Activated CD8-positive, alpha-beta memory T cell treated with anti-CD3 and anti-CD28 coated beads, Interleukin-2, amount 50 U/mL, for 4 hours (primary cell): ENCODE results near the gene RNF169.
"Not testable (repeated sequence)": the region's sequence is repeated elsewhere in the genome, so short reads cannot be mapped to it uniquely, and the experiment has no call there.

Experiments used
- DNase-seq: peaks from one replicate; pipeline ENCODE4 v3.0.0-alpha.2; 2020

The RNF169 gene

DNA sequence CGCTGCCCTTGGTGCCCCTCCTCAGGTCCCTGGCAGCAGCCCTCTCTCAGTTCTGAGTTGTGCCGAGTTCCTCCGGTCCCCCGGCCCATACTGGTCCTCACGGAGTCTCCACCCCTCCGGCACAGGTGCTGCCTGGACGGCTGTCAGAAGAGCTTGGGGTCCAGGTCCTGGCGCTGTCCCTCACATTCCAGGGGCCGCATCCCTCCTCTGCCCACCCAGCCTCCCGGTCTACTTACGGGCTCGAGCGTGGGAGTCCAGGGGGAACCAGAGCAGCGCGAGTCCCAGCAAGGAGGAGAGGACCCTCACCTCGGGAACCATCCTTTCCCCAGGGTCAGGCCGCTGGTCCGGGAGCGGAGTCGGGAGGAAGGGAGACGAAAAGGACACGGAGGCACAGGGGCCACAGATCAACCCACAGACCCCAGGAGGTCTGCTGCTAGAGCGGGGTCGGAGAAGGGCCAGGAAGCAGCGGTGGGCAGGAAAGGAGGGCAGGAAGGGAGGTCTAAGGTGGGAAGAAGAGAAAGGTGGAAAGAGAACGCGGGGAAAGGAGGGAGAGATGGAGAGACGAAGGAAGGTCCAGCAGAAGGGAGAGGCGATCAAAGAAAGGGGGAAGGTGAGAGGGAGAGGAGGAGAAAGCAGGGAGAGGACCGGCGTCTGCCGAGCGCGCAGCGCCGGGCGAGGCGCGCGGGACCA lies 17.9 kb upstream of the RNF169 start:
- no peak for DNase-seq

DNA sequence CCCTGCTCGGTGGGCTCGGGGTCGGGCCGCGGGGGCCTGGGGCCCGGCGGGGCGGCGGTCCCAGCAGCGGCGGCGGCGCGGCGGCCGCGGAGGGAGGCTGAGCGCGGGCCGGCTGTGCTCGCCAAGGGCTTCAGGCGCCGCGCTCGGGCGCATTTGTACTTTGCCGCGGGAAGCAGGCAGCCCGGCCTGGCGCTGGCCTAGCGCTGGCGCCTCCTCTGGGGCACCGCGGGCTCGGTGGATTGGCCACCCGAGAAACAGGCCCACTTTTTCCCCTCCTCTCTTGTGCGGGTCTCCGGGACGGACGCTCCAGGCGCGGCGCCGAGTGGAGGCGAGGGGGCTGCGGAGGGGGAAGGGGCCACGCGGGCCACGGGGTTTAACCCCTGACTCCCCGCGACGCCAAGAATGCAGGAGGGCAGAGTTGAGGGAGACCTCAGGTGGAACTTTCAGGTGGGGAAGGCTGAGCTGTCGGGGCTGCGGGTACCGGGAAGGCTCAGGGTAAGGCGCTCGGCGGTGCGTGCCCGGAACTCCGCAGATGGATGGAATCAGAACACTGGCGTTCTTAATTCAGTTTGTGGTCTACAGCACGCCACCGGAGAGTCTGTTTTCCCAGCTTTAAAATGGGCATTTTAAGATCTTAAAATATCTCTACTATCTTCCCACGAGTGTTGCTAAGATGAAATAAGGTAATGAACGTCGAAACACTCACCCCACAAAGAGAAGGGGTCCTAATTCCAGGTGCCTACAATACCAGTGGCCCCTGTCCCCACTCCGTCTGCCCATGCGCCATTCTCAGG lies 17.2 kb upstream of the RNF169 start, which contains the start of gene CHRDL2:
TSS of gene CHRDL2 (minus strand) at position 126 of the 794 bp plus-strand sequence. CDS start 538 bp downstream, outside the sequence.
- no peak for DNase-seq

DNA sequence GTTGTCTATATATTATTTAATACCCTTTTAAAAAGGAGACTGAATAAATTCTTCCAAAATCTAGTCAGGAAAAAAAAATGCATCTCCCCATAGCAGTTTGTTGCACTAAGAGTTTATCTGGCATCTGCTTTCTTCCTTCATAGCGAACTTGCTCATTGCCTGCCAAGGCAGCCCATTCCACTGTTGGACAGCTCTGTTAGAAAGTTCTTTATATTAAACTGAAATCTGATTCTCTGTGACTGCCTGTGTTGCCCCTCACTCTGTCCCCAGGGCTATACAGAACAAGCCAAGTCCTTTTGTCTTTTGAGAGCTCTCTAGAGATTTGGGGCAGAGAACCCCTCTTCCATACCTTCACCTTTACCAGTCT lies 14.1 kb upstream of the RNF169 start:
- no peak for DNase-seq

DNA sequence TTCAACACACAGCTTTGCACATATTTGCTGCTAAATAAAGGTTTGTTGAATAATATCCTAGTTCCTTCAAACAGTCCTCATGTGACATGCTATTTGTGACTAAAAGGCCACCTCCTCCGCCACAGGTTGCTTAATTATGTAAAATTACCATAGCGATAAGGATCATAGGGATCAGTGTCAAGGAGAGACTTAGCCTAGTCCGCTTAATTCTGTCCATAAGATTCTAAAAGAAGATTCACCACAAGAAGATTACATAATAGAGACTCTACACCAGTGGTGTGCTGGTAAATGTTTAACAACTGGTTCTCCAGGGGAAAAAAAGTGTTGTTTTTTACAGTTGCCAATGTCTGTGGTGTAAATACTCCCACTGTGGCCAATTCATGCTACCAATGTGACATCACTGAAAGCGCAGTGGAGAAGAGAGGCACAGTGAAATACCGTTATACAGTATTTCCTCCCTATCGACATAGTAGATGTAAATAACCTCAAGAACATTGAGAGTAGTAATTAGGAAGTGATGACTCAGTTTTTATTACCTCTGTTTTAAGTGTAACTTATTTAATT lies 13.2 kb upstream of the RNF169 start:
- DNase-seq: no peak

DNA sequence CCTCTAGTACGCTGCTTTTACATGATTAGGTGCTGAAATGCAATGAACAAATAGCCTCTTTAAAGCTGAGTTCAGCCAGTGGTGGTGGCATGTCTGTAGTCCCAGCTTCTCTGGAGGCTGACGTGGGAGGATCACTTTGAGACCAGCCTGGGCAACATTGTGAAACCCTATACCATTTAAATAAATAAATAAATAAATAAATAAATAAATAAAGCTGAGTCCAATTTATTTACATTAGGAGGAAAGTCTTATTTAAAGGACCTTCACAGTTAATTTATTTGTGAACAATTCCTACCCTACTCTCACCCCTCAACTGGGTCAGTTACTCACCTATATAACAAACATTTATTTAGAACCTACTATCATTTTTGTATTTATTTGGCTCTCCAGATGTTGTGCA lies 12.6 kb upstream of the RNF169 start:
- no peak for DNase-seq

DNA sequence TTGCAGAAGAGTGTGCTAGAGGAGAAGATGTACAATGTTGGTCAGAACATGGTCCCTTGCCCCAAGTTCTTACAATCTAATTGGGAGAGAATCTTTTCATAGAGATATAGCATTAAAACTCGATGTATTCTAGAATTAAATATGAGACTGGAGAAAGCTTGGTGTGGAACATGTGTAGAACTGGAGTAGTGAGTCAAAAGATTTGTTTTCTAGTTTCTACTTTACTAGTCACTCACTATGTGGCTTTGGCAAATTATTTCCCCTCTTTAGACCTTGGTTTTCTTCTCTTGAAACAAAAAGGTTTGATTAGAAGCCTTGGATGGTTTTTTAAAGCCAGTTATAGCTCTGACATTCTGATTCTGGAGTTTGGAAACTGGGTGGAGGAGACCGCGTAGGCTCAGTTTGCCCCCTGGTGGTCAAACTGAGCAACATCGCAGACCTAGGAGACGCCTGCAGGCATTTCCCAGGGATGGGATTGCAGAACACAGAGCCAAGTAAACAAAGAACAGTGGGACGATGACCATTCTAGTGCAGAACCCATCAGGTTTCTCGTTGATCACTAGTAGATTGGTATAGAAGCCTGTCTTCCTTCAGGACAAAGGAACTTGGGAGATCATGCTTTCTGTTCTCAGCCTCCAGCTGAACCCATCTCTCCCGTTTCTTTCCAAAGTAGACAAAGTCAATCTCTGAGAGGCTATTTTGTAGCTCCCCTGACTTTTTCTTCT lies 8.9 kb upstream of the RNF169 start:
- peak; percentile 43 for DNase-seq

DNA sequence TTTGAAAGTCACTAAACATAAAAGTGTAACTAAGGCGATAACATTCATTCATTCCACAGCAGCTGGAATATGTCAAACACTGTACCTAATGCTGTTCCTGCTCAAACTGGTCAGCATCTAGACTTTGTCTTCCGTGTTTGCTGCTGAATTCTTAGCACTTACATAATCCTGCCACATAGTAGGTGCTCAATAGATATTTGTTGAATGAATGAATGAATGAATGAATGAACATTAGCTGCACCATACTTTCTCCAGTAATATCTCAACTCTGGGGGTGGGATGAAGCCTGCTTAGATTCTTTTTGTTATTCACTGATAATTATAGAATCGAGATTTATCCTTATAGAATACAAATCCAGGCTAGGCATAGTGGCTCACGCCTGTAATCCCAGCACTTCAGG lies 6.6 kb upstream of the RNF169 start:
- DNase-seq: no peak

DNA sequence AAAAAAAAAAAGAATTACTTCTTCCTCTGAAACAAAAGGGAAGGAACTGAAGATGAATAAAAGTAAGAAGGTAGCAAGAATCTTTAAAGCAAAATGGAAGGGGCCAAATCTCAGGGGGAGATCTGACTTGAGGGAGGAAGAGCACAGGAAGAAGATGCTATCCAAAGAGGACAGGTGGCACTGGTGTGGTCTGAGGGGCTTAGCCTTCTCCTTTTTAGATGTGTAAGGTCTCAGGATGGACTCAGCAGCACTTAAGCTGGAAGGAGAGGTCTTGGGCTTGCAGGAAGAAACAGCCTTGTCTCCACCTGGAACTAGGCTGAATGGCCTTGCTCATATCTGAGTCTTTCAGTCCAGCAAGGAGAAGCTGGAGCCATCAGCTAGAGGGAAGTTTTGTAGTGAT lies 5.0 kb upstream of the RNF169 start:
- no peak for DNase-seq

DNA sequence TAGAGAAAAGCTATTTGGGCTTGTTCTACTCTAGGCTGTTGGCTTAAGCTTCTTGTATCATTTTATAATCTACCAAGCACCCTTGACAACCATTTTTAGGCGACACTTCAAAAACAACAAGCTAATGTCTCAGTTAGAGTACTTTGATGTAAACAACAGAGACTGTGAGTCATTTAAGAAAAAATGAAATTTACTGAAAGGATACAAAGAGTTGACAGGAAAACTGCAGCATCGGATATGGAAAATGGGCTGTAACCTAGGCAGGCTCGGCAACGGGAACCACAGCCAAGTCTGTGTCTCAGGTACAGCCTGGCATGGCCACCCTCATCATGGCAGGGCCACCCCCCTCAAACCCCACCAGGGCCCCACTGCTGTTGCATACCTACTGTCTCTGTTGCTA lies 4.4 kb upstream of the RNF169 start:
- no peak for DNase-seq

DNA sequence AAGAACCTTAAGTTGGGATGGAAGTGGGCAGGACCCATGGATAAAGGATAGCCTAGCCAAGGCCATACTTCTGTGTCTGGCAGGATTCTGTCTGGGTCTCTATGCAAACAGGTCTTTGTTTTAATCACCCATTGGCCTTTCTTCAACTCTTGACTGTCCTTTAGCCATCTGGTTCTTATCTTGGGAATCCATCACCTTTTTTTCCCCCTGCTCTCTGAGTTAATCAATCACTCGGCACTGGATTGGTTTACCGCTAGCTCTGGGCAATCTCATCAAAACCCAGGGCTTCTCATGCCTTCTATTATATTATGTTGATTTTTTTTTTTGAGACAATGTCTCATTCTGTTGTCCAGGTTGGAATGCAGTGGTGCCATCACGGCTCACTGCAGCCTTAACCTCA lies 1.8 kb upstream of the RNF169 start:
- DNase-seq: no peak

DNA sequence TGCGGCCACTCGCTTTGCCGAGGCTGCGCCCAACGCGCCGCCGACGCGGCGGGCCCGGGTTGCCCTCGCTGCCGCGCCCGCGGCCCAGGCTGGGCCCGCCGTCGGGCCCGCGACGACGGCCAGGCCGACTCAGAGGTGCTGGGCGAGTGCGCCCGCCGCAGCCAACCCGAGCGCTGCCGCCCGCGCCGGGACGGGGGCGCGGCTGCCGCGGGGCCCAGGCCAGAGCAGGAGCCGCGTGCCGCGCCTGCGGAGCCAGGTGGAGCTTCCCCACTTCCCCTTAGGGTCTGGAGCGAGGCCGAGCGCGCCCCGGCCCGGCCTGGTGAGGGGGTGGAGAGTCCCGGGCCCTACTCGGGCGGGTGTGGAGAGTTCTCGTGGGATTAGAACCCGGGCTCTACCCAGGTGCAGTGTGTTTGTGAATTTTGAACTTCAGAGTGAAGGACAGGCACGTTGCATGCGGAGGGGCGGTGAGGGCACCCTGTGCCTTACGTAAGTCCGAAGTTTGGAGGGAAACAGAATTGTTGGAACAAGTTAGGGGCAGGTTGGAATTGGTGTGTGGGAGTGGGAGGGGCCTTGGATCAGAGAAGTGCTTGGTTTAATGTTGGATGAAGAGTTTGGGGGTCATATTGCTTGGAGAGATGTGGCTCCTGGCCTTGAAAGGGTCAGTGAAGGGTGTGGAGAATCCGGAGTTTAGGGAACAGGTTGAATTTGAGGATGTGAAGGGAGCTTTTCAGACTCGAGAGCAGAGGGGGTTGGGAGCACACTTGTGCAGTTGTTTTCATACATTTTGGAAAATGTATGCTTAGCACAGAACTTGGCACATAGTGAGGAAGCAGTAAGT lies 697 bp downstream of the RNF169 start:
- DNase-seq: peak; percentile 54

DNA sequence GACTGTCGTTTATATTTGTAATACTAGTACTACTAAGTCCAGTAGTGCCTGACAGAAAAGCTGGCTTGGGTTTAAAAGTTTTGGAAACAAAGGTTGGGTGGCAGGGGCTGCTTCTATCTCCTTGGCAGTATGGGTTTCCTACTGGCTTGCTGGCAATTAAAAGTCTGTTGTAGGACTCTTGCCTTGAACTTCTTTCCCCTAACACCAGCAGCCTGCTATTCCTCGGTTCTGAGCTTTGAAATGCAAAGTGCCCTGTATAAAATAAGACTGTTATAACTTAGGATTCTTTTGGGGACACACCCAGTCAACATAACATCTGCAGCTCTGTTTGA lies 1.3 kb downstream of the RNF169 start:
- DNase-seq: no peak

DNA sequence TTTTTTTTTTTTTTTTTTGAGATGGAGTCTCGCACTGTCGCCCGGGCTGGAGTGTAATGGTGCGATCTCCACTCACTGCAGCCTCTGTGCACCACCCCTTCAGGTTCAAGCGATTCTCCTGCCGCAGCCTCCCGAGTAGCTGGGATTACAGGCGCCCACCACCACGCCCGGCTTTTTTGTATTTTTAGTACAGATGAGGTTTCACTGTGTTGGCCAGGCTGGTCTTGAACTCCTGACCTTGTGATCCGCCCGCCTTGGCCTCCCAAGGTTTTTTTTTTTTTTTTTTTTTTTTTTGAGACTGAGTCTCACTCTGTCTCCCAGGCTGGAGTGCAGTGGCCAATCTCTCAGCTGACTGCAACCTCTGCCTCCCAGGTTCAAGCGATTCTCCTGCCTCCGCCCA lies 1.9 kb downstream of the RNF169 start:
- not testable (repeated sequence) for DNase-seq

DNA sequence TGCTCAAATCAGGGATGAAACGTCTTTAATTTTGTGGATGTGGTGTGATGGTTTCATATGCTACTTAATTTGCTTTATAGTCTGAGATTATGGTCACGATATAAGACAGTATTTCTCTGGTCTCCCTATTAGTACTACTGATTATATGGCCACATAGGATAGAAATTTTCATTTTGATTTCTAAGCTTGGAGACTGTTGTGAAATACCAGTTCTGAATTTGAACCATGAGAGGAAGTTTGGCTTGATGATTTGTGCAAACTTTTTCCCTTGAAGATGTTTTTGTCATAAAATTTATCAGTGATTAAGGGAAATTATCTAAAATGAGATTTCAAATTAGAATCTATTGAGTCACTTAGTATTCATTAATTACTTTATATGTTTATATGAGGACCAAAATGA lies 2.7 kb downstream of the RNF169 start:
- no peak for DNase-seq

DNA sequence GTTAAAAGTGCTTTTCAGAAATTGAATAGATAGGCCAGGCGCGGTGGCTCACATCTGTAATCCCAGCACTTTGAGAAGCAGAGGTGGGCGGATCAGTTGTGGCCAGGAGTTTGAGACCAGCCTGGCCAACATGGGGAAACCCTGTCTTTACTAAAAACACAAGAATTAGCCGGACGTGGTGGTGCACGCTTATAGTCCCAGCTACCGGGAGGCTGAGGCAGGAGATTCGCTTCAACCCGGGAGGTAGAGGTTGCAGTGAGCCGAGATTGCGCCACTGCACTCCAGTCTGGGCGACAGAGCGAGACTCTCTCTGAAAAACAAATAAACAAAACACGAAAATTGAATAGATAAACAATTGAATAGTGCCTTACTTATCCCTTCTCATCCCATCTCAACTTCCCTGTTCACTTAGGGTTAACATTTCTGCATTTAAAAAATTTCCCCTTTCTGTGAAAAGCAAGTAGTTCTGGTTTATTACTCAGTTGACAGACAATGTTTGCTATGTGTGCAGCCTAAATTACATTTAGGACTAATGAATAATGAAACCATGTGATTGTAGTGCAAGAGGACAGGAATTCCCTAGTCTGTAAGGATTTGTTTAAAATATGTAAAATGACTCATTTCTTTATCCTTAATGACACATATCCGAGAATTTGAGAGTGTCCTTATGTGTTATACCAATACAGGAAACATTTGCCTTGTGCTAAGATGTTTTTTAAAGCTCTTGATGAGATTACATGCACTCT lies 6.0 kb downstream of the RNF169 start:
- DNase-seq: no peak

DNA sequence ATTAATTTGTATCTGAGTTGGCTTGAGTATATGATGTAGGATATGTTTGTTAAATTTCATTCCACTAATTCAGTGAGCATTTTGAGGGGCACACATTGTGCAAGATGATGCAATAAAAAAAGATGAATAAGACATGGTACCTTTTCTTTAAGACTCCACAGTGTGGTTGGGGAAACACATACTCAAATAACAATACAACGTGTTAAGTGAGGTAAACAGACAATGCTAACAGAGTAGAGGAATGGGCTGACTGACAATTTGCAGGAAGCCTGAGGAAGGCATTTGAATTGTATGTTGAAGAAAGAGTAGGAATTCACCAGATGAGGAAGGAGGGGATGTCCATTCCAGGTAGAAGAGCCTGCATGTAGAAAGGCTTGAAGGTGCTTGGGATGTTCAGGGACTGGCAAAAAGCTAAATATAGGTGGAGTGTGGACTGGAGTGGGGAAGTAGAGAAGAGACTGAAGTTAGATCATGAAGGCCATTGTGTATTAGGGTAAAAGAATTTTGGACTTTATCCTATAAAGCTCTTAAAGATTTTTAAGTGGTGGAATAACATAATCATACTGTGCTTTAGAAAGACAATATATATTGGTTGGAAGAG lies 6.8 kb downstream of the RNF169 start:
- DNase-seq: no peak

DNA sequence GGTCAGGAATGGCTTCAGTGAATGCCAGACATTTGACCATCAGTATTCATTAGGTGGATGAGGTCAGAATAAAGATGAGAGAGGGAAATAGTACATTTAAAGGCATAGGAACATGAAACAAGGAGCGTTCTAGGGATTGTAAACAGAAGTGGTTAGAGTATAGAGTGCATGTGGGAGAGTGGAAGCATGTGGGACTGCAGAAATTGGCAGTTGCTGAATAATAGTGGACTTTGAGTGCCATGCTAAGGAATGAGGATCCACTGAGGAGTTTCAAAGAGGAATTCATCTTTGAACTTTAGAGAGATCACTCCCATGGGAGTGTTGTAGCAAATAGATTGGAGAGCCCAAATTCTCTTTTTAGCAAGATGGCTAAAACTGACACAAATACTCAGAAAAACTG lies 7.9 kb downstream of the RNF169 start:
- DNase-seq: no peak

DNA sequence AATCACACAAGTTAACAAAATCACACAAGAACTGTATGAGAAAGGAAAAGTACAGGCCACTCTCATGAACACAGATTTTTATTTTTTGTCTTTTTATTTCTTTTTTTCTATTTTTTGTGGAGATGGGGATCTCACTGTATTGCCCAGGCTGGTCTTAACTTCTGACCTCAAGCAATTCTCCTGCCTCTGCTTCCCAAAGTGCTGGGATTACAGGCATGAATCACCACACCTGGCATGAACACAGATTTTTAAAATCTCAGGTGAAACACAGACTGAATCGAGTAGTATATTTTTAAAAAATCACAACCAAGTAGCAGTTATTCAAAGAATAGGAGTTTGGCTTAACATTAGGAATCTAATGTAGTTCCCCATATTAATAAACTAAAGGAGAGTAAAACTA lies 18.3 kb downstream of the RNF169 start:
- DNase-seq: no peak

DNA sequence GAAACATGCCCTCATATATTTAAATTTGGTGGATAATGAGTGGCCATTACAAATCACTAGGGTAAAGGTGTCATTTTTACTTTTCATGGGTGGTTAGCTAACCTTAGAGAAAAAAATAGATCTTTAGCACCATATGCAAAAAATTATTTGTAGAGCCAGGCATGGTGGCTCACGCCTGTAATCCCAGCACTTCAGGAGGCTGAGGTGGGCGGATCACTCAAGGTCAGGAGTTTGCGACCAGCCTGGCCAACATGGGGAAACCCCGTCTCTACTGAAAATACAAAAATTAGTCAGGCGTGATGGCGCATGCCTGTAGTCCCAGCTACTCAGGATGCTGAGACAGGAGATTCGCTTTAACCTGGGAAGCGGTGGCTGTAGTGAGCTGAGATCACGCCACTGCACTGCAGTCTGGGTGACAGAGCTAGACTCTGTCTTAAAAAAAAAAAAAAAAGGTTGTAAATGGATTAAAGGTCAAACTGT lies 19.6 kb downstream of the RNF169 start:
- not testable (repeated sequence) for DNase-seq

DNA sequence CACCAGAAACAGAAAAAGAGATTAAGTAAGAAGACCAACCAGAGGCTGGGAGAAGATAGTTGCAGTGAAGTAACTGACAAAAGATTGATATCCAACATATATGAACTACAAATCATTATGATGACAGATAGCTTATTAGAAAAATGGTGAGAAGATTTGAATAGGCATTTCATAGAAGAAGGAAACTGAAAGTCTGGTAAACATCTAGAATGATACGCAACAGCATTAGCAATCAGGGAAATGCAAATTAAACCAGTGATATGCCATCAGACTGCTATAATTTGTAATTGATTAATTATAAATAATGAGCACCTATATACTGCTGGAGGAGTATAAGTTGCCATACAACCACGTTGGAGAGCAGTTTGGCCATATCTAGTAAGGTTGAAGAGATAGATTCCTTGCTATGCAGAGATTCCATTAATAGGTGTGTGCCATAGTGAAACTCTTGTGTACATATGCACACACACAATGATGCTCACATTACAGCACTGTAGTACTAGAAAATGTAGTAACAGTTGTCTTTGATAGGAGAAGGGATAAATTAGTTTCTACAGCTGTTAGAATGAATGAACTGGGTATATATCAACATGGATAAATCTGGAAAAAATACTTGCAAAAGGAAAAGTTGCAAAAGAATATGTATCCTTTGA lies 20.5 kb downstream of the RNF169 start:
- no peak for DNase-seq

DNA sequence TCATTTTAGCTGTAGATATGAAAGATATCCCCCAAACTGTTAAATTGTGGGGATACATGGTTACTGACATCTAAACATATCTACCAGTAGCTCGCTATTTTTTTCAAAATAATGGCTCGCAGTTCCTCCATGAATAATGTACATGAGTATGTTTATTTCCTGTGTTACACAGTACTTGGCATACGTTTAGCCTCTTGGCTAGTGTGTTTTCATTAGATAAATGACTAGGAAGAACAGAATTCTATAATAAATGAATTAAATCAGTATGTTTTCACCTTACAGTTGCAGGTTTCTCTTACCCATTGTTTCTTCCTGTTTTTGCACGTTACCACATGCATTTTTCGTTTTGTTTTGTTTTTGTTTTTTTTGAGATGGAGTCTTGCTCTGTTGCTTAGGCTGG lies 21.8 kb downstream of the RNF169 start:
- no peak for DNase-seq
